Retinal pigment epithelial cell (primary cell): Measurements from ENCODE around the gene CDNF.
A peak's percentile ranks its signal among the peaks of the same experiment; 100 is the strongest.
"Not testable (repeated sequence)": the region's sequence is repeated elsewhere in the genome, so short reads cannot be mapped to it uniquely, and the experiment has no call there.

Source experiments
- DNase-seq: peaks from one replicate; pipeline ENCODE4 v3.0.0-alpha.2; 2010; ENCODE audit warnings: low read depth
- H3K4me3 ChIP-seq: 2 replicates; pipeline ENCODE4 v1.5.1; 2011; ENCODE audit warnings: mild to moderate bottlenecking, low read length, control low read depth, moderate library complexity
- TF ChIP-seq, protein P1 (sequence below): conservative IDR thresholded peaks from 2 replicates; pipeline ENCODE4 v1.5.1; 2011; ENCODE audit warnings: low read depth, low read length, control low read depth, inconsistent platforms

The CDNF gene

GRCh38 chr10:14876764-14877163 is 38.9 kb upstream of the CDNF start:
- H3K4me3 ChIP-seq, result no peak overlapping the region
- no peak for DNase-seq
- TF ChIP-seq, protein P1, sequence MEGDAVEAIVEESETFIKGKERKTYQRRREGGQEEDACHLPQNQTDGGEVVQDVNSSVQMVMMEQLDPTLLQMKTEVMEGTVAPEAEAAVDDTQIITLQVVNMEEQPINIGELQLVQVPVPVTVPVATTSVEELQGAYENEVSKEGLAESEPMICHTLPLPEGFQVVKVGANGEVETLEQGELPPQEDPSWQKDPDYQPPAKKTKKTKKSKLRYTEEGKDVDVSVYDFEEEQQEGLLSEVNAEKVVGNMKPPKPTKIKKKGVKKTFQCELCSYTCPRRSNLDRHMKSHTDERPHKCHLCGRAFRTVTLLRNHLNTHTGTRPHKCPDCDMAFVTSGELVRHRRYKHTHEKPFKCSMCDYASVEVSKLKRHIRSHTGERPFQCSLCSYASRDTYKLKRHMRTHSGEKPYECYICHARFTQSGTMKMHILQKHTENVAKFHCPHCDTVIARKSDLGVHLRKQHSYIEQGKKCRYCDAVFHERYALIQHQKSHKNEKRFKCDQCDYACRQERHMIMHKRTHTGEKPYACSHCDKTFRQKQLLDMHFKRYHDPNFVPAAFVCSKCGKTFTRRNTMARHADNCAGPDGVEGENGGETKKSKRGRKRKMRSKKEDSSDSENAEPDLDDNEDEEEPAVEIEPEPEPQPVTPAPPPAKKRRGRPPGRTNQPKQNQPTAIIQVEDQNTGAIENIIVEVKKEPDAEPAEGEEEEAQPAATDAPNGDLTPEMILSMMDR, result no peak

DNA sequence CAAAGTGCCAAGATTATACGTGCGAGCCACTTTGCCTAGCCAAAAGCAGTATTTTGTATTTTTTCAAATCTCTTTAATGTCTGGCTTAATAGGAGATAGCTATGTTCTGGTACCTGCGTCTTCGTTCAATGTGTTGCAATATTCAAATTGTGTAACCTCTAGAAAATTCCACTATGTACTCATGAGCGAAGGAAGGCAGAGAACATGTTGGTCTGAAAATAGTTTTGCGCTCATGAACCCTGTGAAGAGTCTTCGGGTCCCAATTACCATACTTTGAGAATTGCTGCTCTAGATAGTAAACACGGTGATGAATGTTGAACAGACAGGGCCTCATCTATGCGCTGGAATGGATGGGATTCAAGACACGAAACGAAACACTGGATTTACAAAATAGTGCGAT is 38.1 kb upstream of the CDNF start:
- TF ChIP-seq, protein P1, result no peak
- DNase-seq, result no peak

DNA sequence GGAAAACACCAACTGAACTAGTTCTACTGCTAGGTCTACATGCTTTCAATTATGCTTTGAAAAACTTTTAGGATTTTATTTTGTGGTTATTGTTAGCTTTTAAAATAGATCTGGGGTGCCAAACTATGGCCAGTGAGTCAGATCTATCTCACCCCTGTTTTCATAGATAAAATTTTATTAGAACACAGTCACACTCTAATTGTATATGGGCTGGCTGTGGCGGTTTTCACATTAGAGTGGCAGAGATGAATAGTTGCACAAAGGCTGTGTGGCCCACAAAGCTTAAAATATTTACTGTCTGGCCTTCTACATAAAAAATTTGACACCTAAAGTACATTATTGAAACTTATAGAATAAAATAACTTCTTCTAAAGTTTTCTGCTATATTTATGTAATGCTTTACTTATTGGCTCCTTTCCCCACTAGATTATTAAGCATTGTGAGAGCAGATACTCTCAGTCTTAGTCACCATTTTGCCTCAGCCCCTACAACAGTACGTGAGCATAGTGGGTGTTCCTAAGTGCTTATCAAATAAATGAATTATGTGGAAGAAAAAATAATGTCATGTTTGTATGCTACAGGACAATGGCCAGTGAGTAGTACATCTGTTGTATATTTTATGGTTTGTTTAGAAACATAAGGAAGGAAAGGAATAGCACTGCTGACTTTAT is 35.4 kb upstream of the CDNF start:
- DNase-seq, result peak; percentile 22
- TF ChIP-seq, protein P1, result no peak
- no peak overlapping the region for H3K4me3 ChIP-seq

More for the DNA sequence above, 38.1 kb upstream of the CDNF start:
- H3K4me3 ChIP-seq, result no peak overlapping the region

DNA sequence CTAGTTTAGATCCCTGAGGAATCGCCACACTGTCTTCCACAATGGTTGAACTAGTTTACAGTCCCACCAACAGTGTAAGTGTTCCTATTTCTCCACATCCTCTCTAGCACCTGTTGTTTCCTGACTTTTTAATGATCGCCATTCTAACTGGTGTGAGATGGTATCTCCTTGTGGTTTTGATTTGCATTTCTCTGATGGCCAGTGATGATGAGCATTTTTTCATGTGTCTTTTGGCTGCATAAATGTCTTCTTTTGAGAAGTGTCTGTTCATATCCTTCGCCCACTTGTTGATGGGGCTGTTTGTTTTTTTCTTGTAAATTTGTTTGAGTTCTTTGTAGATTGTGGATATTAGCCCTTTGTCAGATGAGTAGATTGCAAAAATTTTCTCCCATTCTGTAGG is 27.0 kb upstream of the CDNF start:
- DNase-seq, H3K4me3 ChIP-seq: not testable (repeated sequence)

DNA sequence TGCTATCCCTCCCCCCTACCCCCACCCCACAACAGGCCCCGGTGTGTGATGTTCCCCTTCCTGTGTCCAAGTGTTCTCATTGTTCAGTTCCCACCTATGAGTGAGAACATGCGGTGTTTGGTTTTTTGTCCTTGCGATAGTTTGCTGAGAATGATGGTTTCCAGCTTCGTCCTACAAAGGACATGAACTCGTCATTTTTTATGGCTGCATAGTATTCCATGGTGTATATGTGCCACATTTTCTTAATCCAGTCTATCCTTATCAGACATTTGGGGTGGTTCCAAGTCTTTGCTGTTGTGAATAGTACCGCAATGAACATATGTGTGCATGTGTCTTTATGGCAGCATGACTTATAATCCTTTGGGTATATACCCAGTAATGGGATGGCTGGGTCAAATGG is 26.6 kb upstream of the CDNF start:
- not testable (repeated sequence) for H3K4me3 ChIP-seq, DNase-seq

GRCh38 chr10:14860791-14861190 is 23.0 kb upstream of the CDNF start:
- TF ChIP-seq, protein P1, result no peak
- no peak for DNase-seq

DNA sequence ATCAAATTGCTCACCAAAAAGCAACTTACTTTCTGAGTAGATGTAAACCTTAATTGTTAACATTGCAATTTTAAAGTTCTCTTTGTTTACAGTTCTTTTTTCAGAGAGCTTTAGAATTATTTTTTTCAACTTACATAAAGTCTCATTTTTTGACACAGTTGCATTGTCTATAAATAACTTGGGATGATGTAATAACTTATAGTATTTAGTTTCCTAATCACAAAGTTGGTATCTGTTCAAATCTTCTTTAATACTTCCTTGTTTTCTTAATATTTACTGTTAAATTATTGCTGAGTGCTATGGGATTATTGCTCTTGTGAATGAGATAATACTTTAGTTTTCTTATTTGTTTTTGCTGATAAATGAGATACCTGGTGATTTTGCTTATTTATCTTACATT is 21.9 kb upstream of the CDNF start:
- H3K4me3 ChIP-seq, result no peak overlapping the region
- TF ChIP-seq, protein P1, result no peak
- no peak for DNase-seq

More at GRCh38 chr10:14860791-14861190, 23.0 kb upstream of the CDNF start:
- H3K4me3 ChIP-seq, result no peak overlapping the region

DNA sequence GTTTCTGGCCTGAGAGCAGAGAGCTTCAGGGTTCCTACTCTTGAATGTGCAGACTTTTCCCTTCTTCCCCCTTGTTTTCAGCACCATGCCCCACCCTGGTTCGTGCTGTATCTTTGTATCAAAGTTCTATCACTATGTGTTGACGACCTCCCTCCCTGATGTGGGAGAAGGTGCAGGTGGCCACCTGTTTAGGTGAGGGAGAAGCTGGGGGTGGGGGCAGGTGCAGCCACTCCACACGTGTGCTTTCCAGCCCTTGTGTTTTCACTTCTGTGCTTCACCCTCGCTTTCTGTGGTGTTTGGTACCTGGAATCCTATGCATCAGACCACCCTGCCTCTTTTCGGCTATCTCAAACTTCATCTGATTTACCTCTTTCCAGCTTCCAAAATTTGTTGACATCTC is 21.2 kb upstream of the CDNF start:
- DNase-seq, result no peak
- TF ChIP-seq, protein P1, result no peak
- no peak overlapping the region for H3K4me3 ChIP-seq
